Astrocyte (in vitro differentiated cells and primary cell): ENCODE measurements around the gene CPEB2. TPM values are rescaled to one million over a fixed set of nuclear protein-coding genes. Genes with fewer than 3 reads are reported as not detected.
A peak's percentile ranks its signal among the peaks of the same experiment; 100 is the strongest.

Experiments
- DNase-seq: peaks from one replicate; pipeline ENCODE4 v3.0.0-alpha.2; 2010; ENCODE audit warnings: low read depth
- FAIRE-seq: peaks from 2 replicates; lab custom pipeline; 2011; peaks lifted over from hg19 to GRCh38; lab: Jason Lieb, UNC
- H2AFZ ChIP-seq: 2 replicates; pipeline ENCODE4 v1.6.0; 2012; ENCODE audit warnings: low read depth, low read length, inconsistent platforms
- H3K27ac ChIP-seq: 2 replicates; pipeline ENCODE4 v1.5.1; 2011; ENCODE audit warnings: low read depth, low read length, inconsistent platforms
- H3K27me3 ChIP-seq: 2 replicates; pipeline ENCODE4 v1.6.0; 2011; ENCODE audit warnings: low read length, inconsistent platforms; ENCODE audit not compliant: insufficient read depth
- H3K36me3 ChIP-seq: 2 replicates; pipeline ENCODE4 v1.5.1; 2011; ENCODE audit warnings: low read length, inconsistent platforms; ENCODE audit not compliant: insufficient read depth
- H3K4me1 ChIP-seq: 2 replicates; pipeline ENCODE4 v1.5.1; 2011; ENCODE audit warnings: low read length, inconsistent platforms; ENCODE audit not compliant: insufficient read depth
- H3K4me2 ChIP-seq: 2 replicates; pipeline ENCODE4 v1.6.0; 2012; ENCODE audit warnings: low read length, inconsistent platforms
- H3K4me3 ChIP-seq: 2 replicates; pipeline ENCODE4 v1.5.1; 2011; ENCODE audit warnings: low read depth, mild to moderate bottlenecking, low read length, inconsistent platforms; ENCODE audit not compliant: insufficient read depth
- H3K79me2 ChIP-seq: 2 replicates; pipeline ENCODE4 v1.6.0; 2012; ENCODE audit warnings: mild to moderate bottlenecking, low read length, inconsistent platforms; ENCODE audit not compliant: insufficient read depth
- H3K9ac ChIP-seq: 2 replicates; pipeline ENCODE4 v1.6.0; 2012; ENCODE audit warnings: mild to moderate bottlenecking, low read length, inconsistent platforms
- H3K9me3 ChIP-seq: 2 replicates; pipeline ENCODE4 v1.5.1; 2012; ENCODE audit warnings: low read depth, mild to moderate bottlenecking, low read length, inconsistent platforms; ENCODE audit not compliant: insufficient read depth
- H4K20me1 ChIP-seq: 2 replicates; pipeline ENCODE4 v1.6.0; 2012; ENCODE audit warnings: low read length, inconsistent platforms; ENCODE audit not compliant: insufficient read depth
- H3K27ac Mint-ChIP-seq: one replicate; pipeline ENCODE4 v1.8.0; 2021; ENCODE audit warnings: mild to moderate bottlenecking, mixed read lengths; ENCODE audit not compliant: unreplicated experiment
- H3K27me3 Mint-ChIP-seq: one replicate; pipeline ENCODE4 v1.8.0; 2021; ENCODE audit warnings: low read depth, mixed read lengths; ENCODE audit not compliant: unreplicated experiment
- H3K36me3 Mint-ChIP-seq: one replicate; pipeline ENCODE4 v1.8.0; 2021; ENCODE audit warnings: low read depth, mixed read lengths; ENCODE audit not compliant: unreplicated experiment
- H3K4me1 Mint-ChIP-seq: one replicate; pipeline ENCODE4 v1.8.0; 2021; ENCODE audit warnings: low read depth, mixed read lengths; ENCODE audit not compliant: unreplicated experiment
- H3K4me3 Mint-ChIP-seq: one replicate; pipeline ENCODE4 v1.8.0; 2021; ENCODE audit warnings: mild to moderate bottlenecking, moderate library complexity, mixed read lengths; ENCODE audit not compliant: unreplicated experiment
- H3K9me3 Mint-ChIP-seq: one replicate; pipeline ENCODE4 v1.8.0; 2021; ENCODE audit warnings: mild to moderate bottlenecking, mixed read lengths; ENCODE audit not compliant: unreplicated experiment
- CTCF ChIP-seq: IDR thresholded peaks from 2 replicates; pipeline ENCODE4 v1.5.1; 2011; ENCODE audit warnings: low read depth, mild to moderate bottlenecking, inconsistent platforms, low read length, moderate library complexity; ENCODE audit not compliant: insufficient read depth
- EZH2 ChIP-seq: IDR thresholded peaks from 2 replicates; pipeline ENCODE4 v1.6.1; 2012; ENCODE audit warnings: mild to moderate bottlenecking, low read length, inconsistent platforms; ENCODE audit not compliant: insufficient read depth
- total RNA-seq: library from RNA; stranded (reverse); gene quantifications from 2 replicates; pipeline ENCODE4 v1.2.1, GENCODE V29; 2021

Gene CPEB2
- total RNA-seq, 1 donor from 2014 or later, result 47.3 TPM

- Mint-ChIP-seq H3K36me3 (peaks cover 13% of the 10 kb centered on the region), H3K9me3 (no peaks in the 10 kb centered on the region), H3K4me1 (peaks cover 26% of the 10 kb centered on the region), H3K27ac (no peak overlapping the region), H3K4me3 (no peak overlapping the region), H3K27me3 (no peaks in the 10 kb centered on the region)
- no peak overlapping the region for H3K4me2 ChIP-seq
- no peak overlapping the region for H3K27ac ChIP-seq
- H3K79me2 ChIP-seq, result peaks cover 89% of the 10 kb centered on the region
- no peak overlapping the region for H2AFZ ChIP-seq
- peaks cover 3% of the 10 kb centered on the region for H3K4me1 ChIP-seq
- H3K9ac ChIP-seq, result no peak overlapping the region
- no peak overlapping the region for H3K4me3 ChIP-seq
- H3K36me3 ChIP-seq, result peaks cover 44% of the 10 kb centered on the region
- H4K20me1 ChIP-seq, result peaks cover 53% of the 10 kb centered on the region
- DNase-seq (no peak), FAIRE-seq (no peak)
- TF ChIP-seq CTCF (no peak), EZH2 (no peak)
- H3K9me3 ChIP-seq, result no peaks in the 10 kb centered on the region
- no peaks in the 10 kb centered on the region for H3K27me3 ChIP-seq
Measured at GRCh38 chr4:15011166-15011565, 8.9 kb downstream of the CPEB2 start.

DNA sequence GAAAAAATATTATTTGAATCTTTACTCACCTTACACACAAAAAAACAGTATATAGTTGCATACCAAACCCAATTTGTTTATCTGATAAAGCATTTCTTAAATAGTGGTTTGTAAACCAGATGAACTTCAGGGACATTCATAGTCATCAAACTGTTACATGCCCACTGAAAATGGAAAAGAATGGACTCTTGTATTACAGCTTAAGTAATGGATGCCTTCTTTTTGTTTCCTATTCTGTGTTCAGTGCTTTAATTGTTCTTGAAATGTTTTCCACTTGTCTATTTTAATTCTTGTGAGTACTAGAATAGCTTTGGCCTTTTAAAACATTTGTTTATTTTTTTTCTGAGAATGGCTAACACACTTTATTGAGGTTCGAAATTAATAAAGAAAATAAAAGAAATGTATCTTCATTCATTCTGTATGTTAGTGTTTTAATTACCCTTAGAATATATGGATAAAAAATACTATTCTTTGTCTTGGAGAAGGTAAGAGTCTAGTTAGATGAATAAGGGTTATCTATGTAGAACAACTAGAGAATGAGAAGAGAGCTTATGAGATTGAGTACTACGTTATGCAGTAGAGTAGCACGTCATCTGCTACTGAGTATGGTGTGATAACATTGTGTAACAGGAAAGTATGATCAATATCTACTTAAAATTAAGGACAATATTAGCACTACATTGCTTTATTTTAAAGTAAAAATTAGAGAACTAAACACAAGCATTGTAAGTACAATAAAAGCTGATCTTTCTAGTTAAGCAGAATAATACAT is 9.9 kb downstream of the CPEB2 start:
- no peak overlapping the region for H3K27ac Mint-ChIP-seq
- Histone ChIP-seq H3K4me3 (no peak overlapping the region), H3K9ac (no peak overlapping the region), H3K27me3 (no peaks in the 10 kb centered on the region), H3K36me3 (peaks cover 48% of the 10 kb centered on the region), H3K4me1 (peaks cover 2% of the 10 kb centered on the region), H3K4me2 (no peak overlapping the region), H2AFZ (no peak overlapping the region), H4K20me1 (peaks cover 48% of the 10 kb centered on the region), H3K9me3 (no peaks in the 10 kb centered on the region), H3K79me2 (peaks cover 85% of the 10 kb centered on the region), H3K27ac (no peak overlapping the region)
- H3K27me3 Mint-ChIP-seq, result no peaks in the 10 kb centered on the region
- DNase-seq, result no peak
- TF ChIP-seq EZH2 (no peak), CTCF (no peak)
- no peak for FAIRE-seq
- no peaks in the 10 kb centered on the region for H3K9me3 Mint-ChIP-seq
- peaks cover 25% of the 10 kb centered on the region for H3K4me1 Mint-ChIP-seq
- no peak overlapping the region for H3K4me3 Mint-ChIP-seq
- H3K36me3 Mint-ChIP-seq, result peaks cover 12% of the 10 kb centered on the region

- DNase-seq (no peak), FAIRE-seq (peak; percentile 13)
- H3K4me1 Mint-ChIP-seq, result peaks cover 23% of the 10 kb centered on the region
- Histone ChIP-seq H3K36me3 (peaks cover 41% of the 10 kb centered on the region), H4K20me1 (peaks cover 49% of the 10 kb centered on the region), H3K9ac (no peak overlapping the region), H3K27ac (no peak overlapping the region), H3K4me2 (no peak overlapping the region), H2AFZ (no peak overlapping the region), H3K79me2 (peaks cover 73% of the 10 kb centered on the region), H3K9me3 (no peaks in the 10 kb centered on the region), H3K4me1 (no peaks in the 10 kb centered on the region), H3K27me3 (no peaks in the 10 kb centered on the region), H3K4me3 (no peak overlapping the region)
- peaks cover 13% of the 10 kb centered on the region for H3K36me3 Mint-ChIP-seq
- no peaks in the 10 kb centered on the region for H3K27me3 Mint-ChIP-seq
- no peak overlapping the region for H3K4me3 Mint-ChIP-seq
- no peaks in the 10 kb centered on the region for H3K9me3 Mint-ChIP-seq
- TF ChIP-seq CTCF (no peak), EZH2 (no peak)
- H3K27ac Mint-ChIP-seq, result no peak overlapping the region
Measured at GRCh38 chr4:15013585-15013984, 11.3 kb downstream of the CPEB2 start.
